SKM-1 (cell line): ENCODE measurements around the gene TP63.
"Not testable (repeated sequence)": the region's sequence is repeated elsewhere in the genome, so short reads cannot be mapped to it uniquely, and the experiment has no call there.

Experiments used
- DNase-seq: peaks from one replicate; lab custom pipeline; 2025; ENCODE audit not compliant: unreplicated experiment; lab: John Stamatoyannopoulos, UW

Gene TP63

GRCh38 chr3:189721873-189722665, 90.9 kb downstream of the TP63 start:
- DNase-seq = no peak

GRCh38 chr3:189724356-189724755, 93.2 kb downstream of the TP63 start:
- DNase-seq = no peak

- DNase-seq = no peak
Measured at GRCh38 chr3:189726277-189726676, 95.1 kb downstream of the TP63 start.

GRCh38 chr3:189727158-189727557, 96.0 kb downstream of the TP63 start:
- no peak for DNase-seq

- no peak for DNase-seq
Measured at GRCh38 chr3:189727898-189728297, 96.7 kb downstream of the TP63 start.

GRCh38 chr3:189728915-189729314, 97.7 kb downstream of the TP63 start:
- no peak for DNase-seq

- DNase-seq = no peak
Measured at GRCh38 chr3:189734061-189734460, 102.9 kb downstream of the TP63 start.

GRCh38 chr3:189735913-189736312, 104.7 kb downstream of the TP63 start:
- DNase-seq = no peak

- no peak for DNase-seq
Measured at GRCh38 chr3:189737071-189737470, 105.9 kb downstream of the TP63 start.

- no peak for DNase-seq
Measured at GRCh38 chr3:189737619-189738018, 106.4 kb downstream of the TP63 start.

- no peak for DNase-seq
Measured at GRCh38 chr3:189739378-189739777, 108.2 kb downstream of the TP63 start.

GRCh38 chr3:189740156-189740555, 109.0 kb downstream of the TP63 start:
- no peak for DNase-seq

GRCh38 chr3:189744235-189744634, 113.0 kb downstream of the TP63 start:
- no peak for DNase-seq

- DNase-seq = no peak
Measured at GRCh38 chr3:189745622-189746021, 114.4 kb downstream of the TP63 start.

GRCh38 chr3:189748046-189748445, 116.9 kb downstream of the TP63 start:
- DNase-seq = no peak

- not testable (repeated sequence) for DNase-seq
Measured at GRCh38 chr3:189750972-189751371, 119.8 kb downstream of the TP63 start.

GRCh38 chr3:189754356-189754755, 123.2 kb downstream of the TP63 start:
- no peak for DNase-seq

GRCh38 chr3:189756582-189757078, 125.4 kb downstream of the TP63 start:
- DNase-seq = no peak

GRCh38 chr3:189758186-189758585, 127.0 kb downstream of the TP63 start:
- DNase-seq = no peak

GRCh38 chr3:189766416-189766815, 135.2 kb downstream of the TP63 start:
- DNase-seq = no peak

- DNase-seq = no peak
Measured at GRCh38 chr3:189771842-189772450, 140.8 kb downstream of the TP63 start.

GRCh38 chr3:189772584-189772983, 141.4 kb downstream of the TP63 start:
- no peak for DNase-seq
